ENCODE data around the gene CHRNA1. TPM values are rescaled to one million over a fixed set of nuclear protein-coding genes. Genes with fewer than 3 reads are reported as not detected.

CHRNA1 gene
- total RNA-seq, 2 experiments from 2014 or later: not detected

DNA sequence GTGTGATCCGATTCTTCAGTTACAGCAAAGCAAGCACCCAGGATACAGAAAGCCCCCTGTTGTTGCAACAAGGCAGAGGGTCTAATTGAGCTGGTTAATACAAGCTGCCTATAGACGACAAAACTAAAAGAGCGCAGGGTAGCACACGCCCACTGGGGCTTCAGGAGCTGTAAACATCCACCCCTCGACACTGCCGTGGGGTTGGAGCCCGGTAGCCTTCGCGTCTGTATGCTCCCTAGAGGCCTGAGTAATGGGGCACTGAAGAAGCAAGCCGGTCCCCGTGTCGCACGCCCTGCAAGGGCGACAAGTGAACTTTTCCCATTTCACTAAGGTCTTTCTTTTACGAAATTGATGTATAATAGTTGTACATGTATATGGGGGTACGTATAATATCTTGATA is 24.7 kb upstream of the CHRNA1 start:
- no peaks in the 10 kb centered on the region for H3K36me3 Mint-ChIP-seq
- H3K4me1 Mint-ChIP-seq: peaks cover 12% of the 10 kb centered on the region
- ATAC-seq (ENCODE audit: low read depth): no peak
- no peak overlapping the region for H3K4me3 Mint-ChIP-seq
- no peak for DNase-seq
- no peaks in the 10 kb centered on the region for H3K9me3 Mint-ChIP-seq
- no peak overlapping the region for H3K27ac Mint-ChIP-seq
- POLR2A ChIA-PET: no interaction called here
- peaks cover 3% of the 10 kb centered on the region for H3K27me3 Mint-ChIP-seq

DNA sequence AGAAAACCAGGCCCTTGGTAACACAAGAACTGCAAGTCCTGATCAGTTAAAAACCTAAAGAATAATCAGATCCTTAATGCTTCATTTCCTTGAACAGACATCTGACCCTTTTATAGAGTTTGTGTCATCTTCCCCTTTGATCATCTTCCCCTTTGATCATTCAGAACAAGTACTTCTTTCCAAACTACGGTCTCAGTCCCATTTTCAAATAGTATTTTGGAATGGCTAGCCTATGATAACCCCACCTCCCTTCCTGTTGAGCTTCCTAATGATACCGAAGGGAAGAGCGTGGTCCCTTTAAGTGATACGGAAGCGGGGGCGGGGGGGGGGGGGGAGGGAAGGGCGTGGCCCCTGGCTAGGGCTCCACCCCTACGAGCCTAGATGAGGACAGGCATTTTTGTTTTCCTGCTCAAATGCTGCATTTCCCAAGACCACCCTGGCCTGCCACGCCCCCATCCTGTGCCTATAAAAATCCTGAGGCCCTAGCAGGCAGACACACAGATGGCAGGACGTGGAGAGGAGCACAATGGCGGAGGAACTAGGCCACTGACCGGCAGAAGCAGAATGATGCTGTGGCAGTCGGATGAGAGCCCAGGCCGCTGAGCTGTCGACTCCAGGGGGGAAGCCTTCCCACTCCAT is 24.1 kb upstream of the CHRNA1 start:
- peak overlapping the region; percentile 90 for H3K27ac Mint-ChIP-seq
- H3K9me3 Mint-ChIP-seq: no peaks in the 10 kb centered on the region
- H3K4me3 Mint-ChIP-seq: peak overlapping the region; percentile 74
- H3K36me3 Mint-ChIP-seq: no peaks in the 10 kb centered on the region
- peaks cover 3% of the 10 kb centered on the region for H3K27me3 Mint-ChIP-seq
- peaks cover 12% of the 10 kb centered on the region for H3K4me1 Mint-ChIP-seq
- ATAC-seq (ENCODE audit: low read depth) (peak; percentile 46), DNase-seq (no peak)
- POLR2A ChIA-PET: no interaction called here

DNA sequence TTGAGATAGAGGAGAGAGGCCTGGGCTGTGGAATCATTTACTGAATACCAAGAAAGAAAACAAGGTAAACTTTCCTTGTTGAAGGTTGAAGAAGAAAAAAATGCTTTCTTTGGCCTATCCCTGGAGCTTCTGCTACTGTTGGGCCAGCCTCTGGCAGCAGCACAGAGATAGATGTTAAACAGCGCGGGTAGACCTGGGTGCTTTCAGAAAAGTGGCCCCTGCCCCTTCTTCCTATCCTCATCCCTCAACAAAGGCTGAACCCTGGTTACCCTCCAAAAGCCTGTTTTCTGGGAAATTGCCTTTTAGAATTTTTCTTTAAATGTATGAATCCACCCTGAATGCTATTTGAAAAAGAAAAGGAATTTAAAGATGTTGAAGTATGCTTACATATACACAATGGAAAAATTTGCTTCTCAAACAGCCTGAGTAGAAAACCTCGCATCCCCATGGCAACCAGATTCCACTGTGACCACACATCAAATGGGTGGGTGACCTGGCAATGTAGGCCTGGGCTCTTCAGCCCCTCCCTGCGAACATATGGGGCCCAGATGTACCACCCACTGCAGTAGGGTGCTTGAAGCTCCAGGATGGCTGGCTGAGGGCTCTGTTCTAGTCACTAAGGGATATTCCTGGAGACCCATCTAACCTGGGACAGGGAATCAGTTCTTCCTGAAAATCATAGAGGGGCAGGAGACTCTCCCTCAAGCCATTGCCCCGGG is 23.4 kb upstream of the CHRNA1 start:
- POLR2A ChIA-PET: interaction anchor here (0.6 kb wide), 1 partner anchor 416 kb away, joined by 5 read pairs; no protein-coding TSS in a partner anchor
- no peak for DNase-seq
- Mint-ChIP-seq H3K9me3 (no peaks in the 10 kb centered on the region), H3K27ac (peak overlapping the region; percentile 90), H3K36me3 (no peaks in the 10 kb centered on the region), H3K27me3 (peaks cover 3% of the 10 kb centered on the region), H3K4me1 (peaks cover 13% of the 10 kb centered on the region), H3K4me3 (no peak overlapping the region)
- peak; percentile 57 for ATAC-seq (ENCODE audit: low read depth)

DNA sequence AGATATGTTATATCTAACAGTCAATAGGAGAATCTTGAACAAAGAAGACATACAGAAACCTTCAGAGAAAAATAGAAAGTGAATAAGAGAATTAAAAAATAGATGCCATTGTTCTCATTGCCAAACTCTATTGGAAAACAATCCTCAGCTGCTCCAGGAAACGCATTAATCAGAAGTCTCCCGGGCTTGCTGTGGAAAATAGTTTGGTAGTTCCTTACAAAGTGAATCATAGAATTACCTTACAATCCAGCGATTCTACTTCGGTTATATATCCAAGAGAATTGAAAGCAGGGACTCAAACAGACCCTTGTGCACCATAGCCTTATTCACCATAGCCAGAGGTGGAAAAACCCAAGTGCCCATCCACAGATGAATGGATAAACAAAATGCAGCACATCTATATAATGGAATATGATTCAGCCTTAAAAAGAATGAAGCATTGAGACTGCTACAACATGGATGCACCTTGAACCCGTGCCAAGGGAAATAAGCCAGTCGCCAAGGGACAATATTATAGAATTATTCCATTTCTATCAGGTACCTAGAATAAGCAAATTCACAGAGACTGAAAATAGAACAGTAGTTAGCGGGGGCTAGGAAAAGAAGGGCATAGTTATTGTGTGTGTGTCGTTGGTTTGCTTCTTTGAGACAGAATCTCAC is 21.9 kb upstream of the CHRNA1 start:
- Mint-ChIP-seq H3K36me3 (no peaks in the 10 kb centered on the region), H3K27ac (no peak overlapping the region), H3K4me1 (peaks cover 13% of the 10 kb centered on the region), H3K4me3 (no peak overlapping the region), H3K27me3 (peaks cover 2% of the 10 kb centered on the region), H3K9me3 (no peaks in the 10 kb centered on the region)
- no peak for ATAC-seq (ENCODE audit: low read depth)
- DNase-seq: no peak
- POLR2A ChIA-PET: no interaction called here

DNA sequence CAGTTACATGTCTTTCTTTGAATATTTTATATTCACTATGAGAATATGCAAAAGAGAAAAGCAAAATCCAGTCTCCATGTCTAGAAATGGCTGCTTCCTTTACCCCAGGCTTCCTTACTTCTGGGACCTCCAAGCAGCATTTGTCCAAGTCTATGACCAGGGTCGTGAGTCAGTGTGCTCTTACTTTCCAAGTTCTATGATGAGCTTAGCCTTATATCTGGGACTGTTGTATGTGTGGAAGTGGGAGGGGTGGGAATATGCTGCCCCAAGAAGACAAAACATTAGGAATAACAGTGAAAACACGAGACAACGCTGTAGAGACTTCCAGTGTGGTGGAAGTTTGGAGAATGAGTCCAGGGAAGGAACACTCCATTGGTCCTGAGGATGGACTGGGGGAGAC is 21.2 kb upstream of the CHRNA1 start:
- POLR2A ChIA-PET: no interaction called here
- H3K9me3 Mint-ChIP-seq: no peaks in the 10 kb centered on the region

DNA sequence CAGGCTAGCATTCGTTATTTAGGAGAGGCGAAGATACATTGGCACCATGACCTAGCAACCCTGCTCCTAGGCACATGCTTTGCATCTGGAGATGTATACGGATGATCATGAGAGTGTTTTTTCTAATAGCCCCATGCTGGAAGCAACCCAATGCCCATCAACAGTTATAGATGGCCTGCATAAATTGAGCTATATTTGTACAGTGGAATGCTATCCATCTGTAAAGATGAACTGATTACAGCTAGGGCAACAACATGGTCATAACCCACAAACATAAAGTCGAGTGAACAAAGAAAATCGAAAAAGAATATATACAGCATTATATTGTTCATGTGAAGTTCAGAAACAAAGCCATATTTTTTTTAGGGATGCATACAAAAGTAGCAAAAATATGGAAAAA is 20.6 kb upstream of the CHRNA1 start:
- Mint-ChIP-seq H3K27me3 (peaks cover 2% of the 10 kb centered on the region), H3K4me1 (peaks cover 15% of the 10 kb centered on the region), H3K4me3 (no peak overlapping the region), H3K36me3 (no peaks in the 10 kb centered on the region), H3K9me3 (no peaks in the 10 kb centered on the region), H3K27ac (no peak overlapping the region)
- DNase-seq (no peak), ATAC-seq (ENCODE audit: low read depth) (no peak)
- POLR2A ChIA-PET: no interaction called here

More for the DNA sequence above, 21.2 kb upstream of the CHRNA1 start:
- DNase-seq: no peak
- Mint-ChIP-seq H3K36me3 (no peaks in the 10 kb centered on the region), H3K4me1 (peaks cover 13% of the 10 kb centered on the region), H3K27me3 (peaks cover 2% of the 10 kb centered on the region), H3K4me3 (no peak overlapping the region), H3K27ac (no peak overlapping the region)
- no peak for ATAC-seq (ENCODE audit: low read depth)

DNA sequence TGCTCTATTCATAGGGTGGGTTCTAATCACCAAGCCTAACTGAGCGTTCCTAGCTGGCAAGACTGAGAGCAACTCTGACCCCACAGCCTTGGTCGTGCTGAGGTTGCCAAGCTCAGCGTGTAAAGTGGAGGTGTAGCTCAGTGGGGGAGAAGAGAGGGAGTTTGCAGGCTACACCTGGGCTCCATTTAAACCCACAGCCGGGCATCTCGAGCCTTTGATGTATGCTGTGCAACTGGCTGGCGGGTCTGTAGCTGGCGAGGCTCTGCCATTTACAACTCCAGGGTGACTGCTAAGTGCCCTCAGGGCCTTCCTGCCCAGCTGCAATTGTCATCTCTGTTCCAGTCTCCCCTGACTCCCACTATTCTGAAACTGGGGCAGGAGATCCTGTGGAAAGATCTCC is 20.0 kb upstream of the CHRNA1 start:
- POLR2A ChIA-PET: no interaction called here
- no peak overlapping the region for H3K27ac Mint-ChIP-seq
- H3K4me3 Mint-ChIP-seq: no peak overlapping the region

DNA sequence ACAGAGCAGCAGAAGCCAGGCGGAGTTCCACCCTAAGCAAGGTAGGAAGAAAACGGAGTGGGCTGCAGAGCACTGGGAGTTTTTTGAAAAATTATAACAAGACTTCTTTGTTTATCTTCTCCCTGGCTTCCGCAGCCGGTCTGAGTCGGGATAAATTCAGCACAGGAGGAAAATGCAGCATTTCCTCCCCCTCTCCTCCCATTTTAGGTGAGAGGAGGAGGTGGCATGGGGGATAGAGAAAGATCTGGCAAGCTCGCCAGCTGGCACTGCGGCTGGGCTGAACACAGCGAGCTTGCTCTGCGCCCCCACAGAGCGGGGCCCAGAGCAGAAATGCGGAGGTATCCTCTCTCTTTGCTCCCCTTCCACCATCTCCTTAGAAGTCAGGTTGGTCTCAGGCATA is 17.7 kb upstream of the CHRNA1 start:
- peaks cover 2% of the 10 kb centered on the region for H3K27me3 Mint-ChIP-seq
- no peak for DNase-seq
- ATAC-seq (ENCODE audit: low read depth): no peak
- POLR2A ChIA-PET: no interaction called here
- no peak overlapping the region for H3K27ac Mint-ChIP-seq
- H3K36me3 Mint-ChIP-seq: no peaks in the 10 kb centered on the region
- no peaks in the 10 kb centered on the region for H3K9me3 Mint-ChIP-seq
- no peak overlapping the region for H3K4me3 Mint-ChIP-seq
- peaks cover 29% of the 10 kb centered on the region for H3K4me1 Mint-ChIP-seq

More for the DNA sequence above, 20.0 kb upstream of the CHRNA1 start:
- no peak for ATAC-seq (ENCODE audit: low read depth)
- H3K4me1 Mint-ChIP-seq: peaks cover 18% of the 10 kb centered on the region
- no peaks in the 10 kb centered on the region for H3K9me3 Mint-ChIP-seq
- H3K36me3 Mint-ChIP-seq: no peaks in the 10 kb centered on the region
- H3K27me3 Mint-ChIP-seq: peaks cover 2% of the 10 kb centered on the region
- DNase-seq: no peak

DNA sequence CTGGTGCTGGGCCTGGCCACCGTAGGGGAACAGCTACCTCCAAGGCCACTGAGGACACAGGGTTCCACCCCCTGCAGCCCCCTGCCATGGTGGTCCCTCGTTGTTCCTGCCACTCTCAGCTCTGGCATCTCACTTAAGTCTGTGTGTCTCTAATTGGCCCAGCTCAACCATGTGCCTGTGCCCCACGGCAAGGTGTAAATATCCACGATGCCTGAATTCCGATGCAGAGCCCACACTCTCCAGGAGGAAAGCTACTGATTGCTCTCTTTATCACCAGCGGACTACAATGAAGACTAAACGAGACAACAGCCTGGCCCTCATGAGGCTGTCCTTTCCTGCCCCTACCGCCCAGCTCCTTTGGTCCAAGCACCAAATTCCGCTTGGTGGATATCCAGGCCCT is 17.0 kb upstream of the CHRNA1 start:
- no peaks in the 10 kb centered on the region for H3K9me3 Mint-ChIP-seq
- H3K4me1 Mint-ChIP-seq: peaks cover 33% of the 10 kb centered on the region
- peaks cover 2% of the 10 kb centered on the region for H3K27me3 Mint-ChIP-seq
- no peak for DNase-seq
- no peak overlapping the region for H3K27ac Mint-ChIP-seq
- H3K36me3 Mint-ChIP-seq: no peaks in the 10 kb centered on the region
- no peak for ATAC-seq (ENCODE audit: low read depth)
- H3K4me3 Mint-ChIP-seq: no peak overlapping the region
- POLR2A ChIA-PET: no interaction called here

DNA sequence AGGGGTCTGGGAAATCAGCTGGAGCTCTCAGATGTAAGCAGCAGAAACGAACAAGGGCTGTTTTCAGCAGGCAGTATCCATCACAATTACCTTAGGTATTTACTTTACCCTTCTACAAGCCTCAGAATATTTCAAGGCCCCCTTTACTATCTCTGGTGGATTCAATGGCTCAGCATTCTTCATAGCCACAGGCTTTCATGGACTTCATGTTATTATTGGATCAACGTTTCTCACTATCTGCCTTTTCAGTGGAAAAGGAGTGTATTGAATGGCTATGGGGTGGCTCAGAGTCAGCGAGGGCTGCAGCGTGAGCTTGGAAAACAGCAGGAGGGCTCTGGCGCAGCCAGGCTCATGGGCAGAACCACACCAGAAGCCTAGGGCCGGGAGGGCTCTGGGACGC is 16.6 kb upstream of the CHRNA1 start:
- Mint-ChIP-seq H3K9me3 (no peaks in the 10 kb centered on the region), H3K36me3 (no peaks in the 10 kb centered on the region), H3K27me3 (peaks cover 2% of the 10 kb centered on the region), H3K4me3 (no peak overlapping the region), H3K27ac (no peak overlapping the region), H3K4me1 (peaks cover 37% of the 10 kb centered on the region)
- POLR2A ChIA-PET: no interaction called here
- DNase-seq (no peak), ATAC-seq (ENCODE audit: low read depth) (no peak)

DNA sequence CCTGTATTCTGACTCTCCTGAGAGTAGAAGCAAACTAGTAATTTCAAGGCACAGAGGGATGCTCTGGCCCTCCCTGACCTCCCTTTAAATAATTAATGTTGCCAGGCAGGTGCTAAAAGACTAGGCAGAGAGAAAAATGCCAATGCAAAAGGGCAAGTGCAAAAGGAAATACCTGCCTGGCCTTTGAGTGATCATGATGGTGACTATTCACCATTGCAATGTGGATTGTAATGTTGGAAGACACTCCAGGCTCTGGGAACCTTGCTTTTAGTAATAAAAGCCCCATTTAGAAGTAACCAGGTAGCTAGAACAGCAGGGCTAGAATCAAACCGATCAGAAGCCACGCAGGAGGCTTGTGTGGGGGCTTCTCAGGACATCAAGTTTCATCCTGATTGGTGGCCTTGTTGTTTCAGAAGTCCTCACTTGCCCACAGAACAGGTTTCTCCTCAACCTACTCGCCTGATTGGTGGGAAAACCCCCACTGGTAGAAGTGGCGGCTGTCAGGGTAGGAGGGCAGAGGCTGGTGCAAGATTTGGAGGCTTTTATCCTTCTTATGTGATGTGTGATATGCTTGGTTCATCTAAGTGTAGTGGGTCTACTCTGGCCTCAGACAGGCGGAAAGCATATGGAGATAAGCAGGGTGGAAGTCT is 16.0 kb upstream of the CHRNA1 start:
- Mint-ChIP-seq H3K9me3 (no peaks in the 10 kb centered on the region), H3K36me3 (no peaks in the 10 kb centered on the region), H3K27ac (peak overlapping the region; percentile 55), H3K4me1 (peaks cover 41% of the 10 kb centered on the region), H3K27me3 (peaks cover 2% of the 10 kb centered on the region), H3K4me3 (no peak overlapping the region)
- DNase-seq: no peak
- no peak for ATAC-seq (ENCODE audit: low read depth)
- POLR2A ChIA-PET: no interaction called here

DNA sequence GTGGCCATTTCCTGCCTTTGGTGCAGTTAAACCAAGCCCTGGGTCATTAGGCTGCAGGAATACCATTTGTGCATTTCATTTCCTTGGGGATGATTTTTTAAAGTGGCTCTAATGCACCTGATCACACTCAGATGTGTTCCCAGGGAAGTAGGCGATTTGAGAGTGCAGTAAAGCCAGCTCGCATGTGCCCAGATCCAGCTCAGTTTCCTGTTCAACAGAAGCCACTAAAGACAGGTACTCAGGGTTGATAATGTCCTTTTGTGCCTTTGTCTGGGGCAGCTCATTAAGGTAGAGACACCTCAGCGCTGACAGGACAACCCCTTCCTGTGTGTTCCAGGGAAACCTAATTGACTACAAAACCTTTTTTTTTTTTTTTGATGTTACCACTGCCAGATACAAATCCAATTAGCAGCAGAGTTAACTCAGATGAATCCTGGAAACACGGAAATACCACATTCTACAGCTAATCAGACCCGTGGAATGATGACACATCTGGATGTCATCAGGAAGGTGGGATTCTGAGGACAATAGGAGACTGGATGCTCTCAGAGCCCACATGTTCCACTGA is 15.2 kb upstream of the CHRNA1 start:
- Mint-ChIP-seq H3K36me3 (no peaks in the 10 kb centered on the region), H3K9me3 (no peaks in the 10 kb centered on the region), H3K4me3 (peak overlapping the region; percentile 59), H3K27me3 (no peaks in the 10 kb centered on the region), H3K27ac (peak overlapping the region; percentile 80), H3K4me1 (peaks cover 41% of the 10 kb centered on the region)
- no peak for ATAC-seq (ENCODE audit: low read depth)
- POLR2A ChIA-PET: interaction anchor here (0.8 kb wide), 1 partner anchor 184 kb away, joined by 3 read pairs; no protein-coding TSS in a partner anchor
- DNase-seq: no peak
